CD4-positive, alpha-beta T cell (primary cell): ENCODE data around the gene DHH. TPM values are rescaled to one million over a fixed set of nuclear protein-coding genes. Genes with fewer than 3 reads are reported as not detected.

Experiments
- ATAC-seq: fragments of 200-7000 bp; cut with Tn5 transposase; one replicate; pipeline ENCODE4 v1.10.0; 2022; ENCODE audit warnings: mild to moderate bottlenecking; ENCODE audit not compliant: poor library complexity
- CTCF ChIA-PET: fragments of 350-600 bp; sonication (Branson Sonifier 250); formaldehyde crosslinking; loops from one replicate; lab custom pipeline; 2021; ENCODE audit warnings: antibody characterized with exemption, inconsistent platforms; lab: Charles Lee
- POLR2A ChIA-PET: fragments of 350-600 bp; sonication (Branson Sonifier 250); formaldehyde crosslinking; loops from one replicate; lab custom pipeline; 2021; ENCODE audit warnings: antibody characterized with exemption, inconsistent platforms; lab: Charles Lee
- DNase-seq, 14 experiments: peaks; one replicate each; pipeline ENCODE4 v3.0.0-alpha.2; 2013 to 2020; ENCODE audit warnings: mixed read lengths in 2 of 14
- H3K27ac ChIP-seq, 2 donors: one replicate each; pipeline versions ENCODE4 v1.5.1 to v1.7.0; 2013; ENCODE audit warnings: low read length in 2 of 2, low read depth in 1 of 2, mild to moderate bottlenecking in 1 of 2
- H3K27me3 ChIP-seq, 2 experiments: 1 replicate in 1 of 2; 2 replicates in 1 of 2; pipeline versions ENCODE4 v1.6.1 to v1.7.0; 2013; ENCODE audit warnings: low read length in 2 of 2, control low read depth in 1 of 2, mild to moderate bottlenecking in 1 of 2, moderate library complexity in 1 of 2; ENCODE audit not compliant: insufficient read depth in 2 of 2, control insufficient read depth in 1 of 2
- H3K36me3 ChIP-seq: one replicate; pipeline ENCODE4 v1.6.1; 2013; ENCODE audit warnings: low read length, control low read depth; ENCODE audit not compliant: insufficient read depth
- H3K4me1 ChIP-seq: one replicate; pipeline ENCODE4 v1.6.1; 2013; ENCODE audit warnings: low read length, control low read depth; ENCODE audit not compliant: insufficient read depth
- H3K4me3 ChIP-seq: one replicate; pipeline ENCODE4 v1.5.1; 2013; ENCODE audit warnings: mild to moderate bottlenecking, low read length, moderate library complexity
- H3K9me3 ChIP-seq, 2 experiments: 1 replicate in 1 of 2; 2 replicates in 1 of 2; pipeline versions ENCODE4 v1.6.1 to v1.7.0; 2013; ENCODE audit warnings: low read length in 2 of 2, mild to moderate bottlenecking in 2 of 2, control low read depth in 1 of 2, moderate library complexity in 1 of 2; ENCODE audit not compliant: control insufficient read depth in 1 of 2, insufficient read depth in 1 of 2
- H3K27ac Mint-ChIP-seq: one replicate; pipeline ENCODE4 v1.8.0; 2020; ENCODE audit warnings: mixed read lengths
- H3K27me3 Mint-ChIP-seq: one replicate; pipeline ENCODE4 v1.8.0; 2021; ENCODE audit warnings: mixed read lengths
- H3K36me3 Mint-ChIP-seq: one replicate; pipeline ENCODE4 v1.8.0; 2021; ENCODE audit warnings: low read depth, mixed read lengths
- H3K4me1 Mint-ChIP-seq: one replicate; pipeline ENCODE4 v1.8.0; 2021; ENCODE audit warnings: low read depth, mixed read lengths
- H3K4me3 Mint-ChIP-seq: one replicate; pipeline ENCODE4 v1.8.0; 2020; ENCODE audit warnings: mild to moderate bottlenecking, mixed read lengths
- H3K9me3 Mint-ChIP-seq: one replicate; pipeline ENCODE4 v1.8.0; 2020; ENCODE audit warnings: mixed read lengths
- CTCF ChIP-seq: fragments of 200-600 bp; IDR thresholded peaks from one replicate; pipeline ENCODE4 v1.8.0; 2022; ENCODE audit warnings: antibody characterized with exemption, mild to moderate bottlenecking
- intact Hi-C, 2 experiments: fragments of 100-400 bp; cut with DNase I in 1 of 2; cut with micrococcal nuclease in 1 of 2; formaldehyde crosslinking; loops; one replicate each; pipeline versions ENCODE4 v1.15.1 to v1.9.0; 2023 to 2025; cut with DNase I, micrococcal nuclease
- total RNA-seq, 174 experiments: library from RNA in 2 of 174; stranded (reverse) in 2 of 174; gene quantifications; one replicate each; pipeline ENCODE4 v1.2.3 and lab custom pipeline; 2021 to 2026

DHH gene
- total RNA-seq, 2 experiments from 2014 or later: 0.71 to 1.1 TPM

GRCh38 chr12:49079793-49080192 is 14.8 kb downstream of the DHH start:
- no peaks in the 10 kb centered on the region for H3K9me3 Mint-ChIP-seq
- H3K27ac ChIP-seq: no peak overlapping the region
- ChIA-PET POLR2A (interaction anchor here (1.4 to 2.0 kb wide), 2 partner anchors 10 to 31 kb away, joined by 3 to 4 read pairs; partner anchors contain the start of gene RHEBL1), CTCF (interaction anchor here (1.5 kb wide), 1 partner anchor 8 kb away, joined by 5 read pairs; no protein-coding TSS in a partner anchor)
- H3K4me1 Mint-ChIP-seq: no peaks in the 10 kb centered on the region
- no peaks in the 10 kb centered on the region for H3K36me3 Mint-ChIP-seq
- H3K27me3 Mint-ChIP-seq: peaks cover 18% of the 10 kb centered on the region
- peaks cover 0 to 3% of the 10 kb centered on the region in 2 experiments for H3K27me3 ChIP-seq
- no peak for ATAC-seq
- no peak overlapping the region for H3K4me3 Mint-ChIP-seq
- H3K4me1 ChIP-seq: no peaks in the 10 kb centered on the region
- no peak overlapping the region for H3K4me3 ChIP-seq
- no peak for DNase-seq
- intact Hi-C loops: no loop called here
- H3K36me3 ChIP-seq: no peaks in the 10 kb centered on the region
- H3K27ac Mint-ChIP-seq: no peak overlapping the region
- no peaks in the 10 kb centered on the region for H3K9me3 ChIP-seq
- no peak for TF ChIP-seq CTCF

DNA sequence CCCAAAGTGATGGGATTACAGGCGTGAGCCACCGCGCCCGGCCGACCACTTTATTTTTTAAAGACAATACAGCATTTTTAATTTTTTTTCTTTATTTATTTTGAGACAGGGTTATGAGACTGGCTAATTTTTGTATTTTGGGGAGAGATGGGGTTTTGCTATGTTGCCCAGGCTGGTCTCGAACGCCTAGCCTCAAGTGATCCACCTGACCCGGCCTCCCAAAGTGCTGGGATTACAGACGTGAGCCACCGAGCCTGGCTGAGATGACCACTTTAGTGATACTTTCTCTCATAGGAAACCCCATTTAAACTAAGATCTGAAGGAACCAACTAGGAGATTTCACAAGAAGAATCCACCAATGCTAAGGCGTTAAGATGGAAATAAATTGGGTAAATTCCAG is 23.6 kb downstream of the DHH start:
- Mint-ChIP-seq H3K4me1 (peaks cover 21% of the 10 kb centered on the region), H3K27me3 (peaks cover 3% of the 10 kb centered on the region), H3K27ac (no peak overlapping the region), H3K9me3 (no peaks in the 10 kb centered on the region), H3K36me3 (peaks cover 4% of the 10 kb centered on the region), H3K4me3 (no peak overlapping the region)
- ATAC-seq: no peak
- H3K36me3 ChIP-seq: no peaks in the 10 kb centered on the region
- H3K27me3 ChIP-seq: no peaks in the 10 kb centered on the region
- no peak overlapping the region for H3K27ac ChIP-seq
- intact Hi-C loops: no loop called here
- peaks cover 13% of the 10 kb centered on the region for H3K4me1 ChIP-seq
- no peak for TF ChIP-seq CTCF
- ChIA-PET POLR2A (interaction anchor here (1.9 to 2.5 kb wide), 3 partner anchors 12 to 60 kb away, joined by 14 to 30 read pairs (median 28); partner anchors contain the start of genes KMT2D, LMBR1L and TUBA1B), CTCF (interaction anchor here (2.7 kb wide), 1 partner anchor 17 kb away, joined by 19 read pairs; no protein-coding TSS in a partner anchor)
- DNase-seq: no peak
- no peak overlapping the region for H3K4me3 ChIP-seq
- no peaks in the 10 kb centered on the region for H3K9me3 ChIP-seq

- no peaks in the 10 kb centered on the region for H3K9me3 Mint-ChIP-seq
- intact Hi-C loops: no loop called here
- H3K4me3 ChIP-seq: peak within 1 kb of the TSS; percentile 97
- H3K36me3 ChIP-seq: no peaks in the 10 kb centered on the region
- H3K36me3 Mint-ChIP-seq: peaks cover 4% of the 10 kb centered on the region
- no peaks in the 10 kb centered on the region for H3K9me3 ChIP-seq
- POLR2A ChIA-PET: interaction anchor here (0.7 to 2.5 kb wide), 20 partner anchors 10 to 297 kb away, joined by 3 to 30 read pairs (median 4); partner anchors contain the start of genes ARF3, DDX23, DHH and KMT2D
- peak within 1 kb of the TSS; percentile 97 for H3K4me3 Mint-ChIP-seq
- H3K4me1 Mint-ChIP-seq: peaks cover 21% of the 10 kb centered on the region
- no peaks in the 10 kb centered on the region for H3K27me3 ChIP-seq
- DNase-seq: peak; percentile 95 to 99 (median 97)
- peak within 1 kb of the TSS; percentile 61 to 76 for H3K27ac ChIP-seq
- TF ChIP-seq CTCF: no peak
- ATAC-seq: peak; percentile 98
- peak within 1 kb of the TSS; percentile 92 for H3K27ac Mint-ChIP-seq
- H3K4me1 ChIP-seq: peaks cover 14% of the 10 kb centered on the region
- H3K27me3 Mint-ChIP-seq: peaks cover 3% of the 10 kb centered on the region
- CTCF ChIA-PET: interaction anchor here (0.8 to 2.7 kb wide), 11 partner anchors 11 to 217 kb away, joined by 3 to 19 read pairs (median 4); partner anchors contain the start of genes LMBR1L and TUBA1B
Measured at GRCh38 chr12:49069507-49070346, 24.9 kb downstream of the DHH start, which contains the start of gene RHEBL1. RHEBL1 (minus strand) TSS chr12:49069979; CDS start chr12:49069785, 194 bp downstream.
